Skeletal muscle tissue (tissue), 4 donors: ENCODE data around the gene MTHFD2. TPM values are rescaled to one million over a fixed set of nuclear protein-coding genes. Genes with fewer than 3 reads are reported as not detected.

Experiments used
- H3K27ac ChIP-seq: one replicate; pipeline ENCODE4 v1.7.0; 2013; ENCODE audit warnings: mild to moderate bottlenecking, low read depth, low read length, inconsistent platforms
- H3K27me3 ChIP-seq, 3 donors: one replicate each; pipeline ENCODE4 v1.7.0; 2013; ENCODE audit warnings: low read length in 3 of 3; ENCODE audit not compliant: control insufficient read depth in 3 of 3, insufficient read depth in 3 of 3
- H3K36me3 ChIP-seq, 3 donors: one replicate each; pipeline ENCODE4 v1.7.0; 2013; ENCODE audit warnings: low read length in 3 of 3; ENCODE audit not compliant: control insufficient read depth in 3 of 3, insufficient read depth in 3 of 3
- H3K4me1 ChIP-seq, 3 donors: one replicate each; pipeline ENCODE4 v1.7.0; 2013; ENCODE audit warnings: low read length in 3 of 3, mild to moderate bottlenecking in 3 of 3; ENCODE audit not compliant: control insufficient read depth in 3 of 3, insufficient read depth in 3 of 3
- H3K4me3 ChIP-seq, 3 donors: one replicate each; pipeline ENCODE4 v1.7.0; 2013; ENCODE audit warnings: low read length in 3 of 3
- H3K9ac ChIP-seq, 3 donors: one replicate each; pipeline ENCODE4 v1.7.0; 2013; ENCODE audit warnings: low read length in 3 of 3, mild to moderate bottlenecking in 3 of 3, moderate library complexity in 2 of 3, low read depth in 1 of 3
- H3K9me3 ChIP-seq, 3 donors: one replicate each; pipeline ENCODE4 v1.7.0; 2013; ENCODE audit warnings: low read length in 3 of 3; ENCODE audit not compliant: control insufficient read depth in 3 of 3
- total RNA-seq: library from RNA; depleted of rRNA; stranded (reverse); fragments of >200 nt; gene quantifications from one replicate; pipeline ENCODE4 v1.2.3, GENCODE V29; 2014
- donor health status: Osteomylitis.

Gene MTHFD2
- total RNA-seq, 1 donor from 2014 or later, result 28.2 TPM

DNA sequence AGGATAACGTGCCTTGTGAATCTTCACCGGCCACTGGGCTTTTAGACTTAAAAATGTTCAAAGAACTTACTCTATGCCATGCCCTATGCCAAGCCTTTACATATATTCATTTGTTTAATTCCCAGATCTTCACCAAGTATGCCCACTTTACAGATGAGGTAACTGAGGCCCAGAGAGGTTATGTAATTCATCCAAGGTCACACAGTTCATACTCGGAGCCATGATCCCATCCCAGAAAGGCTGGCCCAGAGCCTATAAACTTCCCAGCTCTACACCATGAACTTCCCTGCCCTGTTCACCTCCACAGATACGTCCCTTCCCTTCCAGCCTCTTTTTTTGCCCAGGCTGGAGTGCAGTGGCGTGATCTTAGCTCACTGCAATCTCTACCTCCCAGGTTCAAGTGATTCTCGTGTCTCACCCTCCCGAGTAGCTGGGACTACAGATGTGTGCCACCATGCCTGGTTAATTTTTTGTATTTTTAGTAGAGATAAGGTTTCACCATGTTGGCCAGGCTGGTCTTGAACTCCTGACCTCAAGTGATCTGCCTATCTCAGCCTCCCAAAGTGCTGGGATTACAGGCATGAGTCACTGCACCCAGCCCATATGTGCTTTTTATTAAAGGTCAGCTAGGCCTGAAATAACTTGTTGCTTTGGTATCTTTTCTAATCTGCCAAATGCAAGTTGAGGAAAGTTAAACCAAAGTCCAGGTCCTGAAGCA is 44.1 kb downstream of the MTHFD2 start:
- Histone ChIP-seq H3K27me3 (no peaks in the 10 kb centered on the region), H3K4me1 (peaks cover 6 to 9% (median 7%) of the 10 kb centered on the region in 3 donors), H3K36me3 (no peaks in the 10 kb centered on the region), H3K9ac (no peak overlapping the region), H3K4me3 (no peak overlapping the region), H3K27ac (no peak overlapping the region), H3K9me3 (no peaks in the 10 kb centered on the region)

DNA sequence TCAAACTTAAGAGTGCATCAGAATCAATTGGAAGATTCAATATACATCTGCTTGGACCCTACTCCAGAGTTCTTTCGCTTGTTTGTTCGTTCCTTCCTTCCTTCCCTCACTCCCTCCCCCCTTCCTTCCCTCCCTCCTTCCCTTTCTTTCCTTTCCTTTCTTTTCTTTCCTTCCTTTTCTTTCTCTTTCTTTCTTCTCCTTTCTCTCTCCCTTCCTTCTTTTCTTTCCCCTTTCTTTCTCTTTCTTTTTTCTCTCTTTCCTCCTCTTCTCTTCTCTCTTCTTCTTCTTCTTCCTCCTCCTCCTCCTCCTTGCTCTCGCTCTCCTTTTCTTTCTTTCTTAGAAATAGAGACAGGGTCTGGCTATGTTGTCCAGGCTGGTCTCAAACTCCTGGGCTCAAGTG is 45.9 kb downstream of the MTHFD2 start:
- no peaks in the 10 kb centered on the region for H3K9me3 ChIP-seq
- no peak overlapping the region for H3K4me3 ChIP-seq
- H3K27ac ChIP-seq, result no peak overlapping the region
- no peaks in the 10 kb centered on the region for H3K27me3 ChIP-seq
- H3K36me3 ChIP-seq, result peaks cover 0 to 3% (median 0%) of the 10 kb centered on the region in 3 donors
- peaks cover 6 to 9% (median 7%) of the 10 kb centered on the region in 3 donors for H3K4me1 ChIP-seq
- H3K9ac ChIP-seq, result no peak overlapping the region

DNA sequence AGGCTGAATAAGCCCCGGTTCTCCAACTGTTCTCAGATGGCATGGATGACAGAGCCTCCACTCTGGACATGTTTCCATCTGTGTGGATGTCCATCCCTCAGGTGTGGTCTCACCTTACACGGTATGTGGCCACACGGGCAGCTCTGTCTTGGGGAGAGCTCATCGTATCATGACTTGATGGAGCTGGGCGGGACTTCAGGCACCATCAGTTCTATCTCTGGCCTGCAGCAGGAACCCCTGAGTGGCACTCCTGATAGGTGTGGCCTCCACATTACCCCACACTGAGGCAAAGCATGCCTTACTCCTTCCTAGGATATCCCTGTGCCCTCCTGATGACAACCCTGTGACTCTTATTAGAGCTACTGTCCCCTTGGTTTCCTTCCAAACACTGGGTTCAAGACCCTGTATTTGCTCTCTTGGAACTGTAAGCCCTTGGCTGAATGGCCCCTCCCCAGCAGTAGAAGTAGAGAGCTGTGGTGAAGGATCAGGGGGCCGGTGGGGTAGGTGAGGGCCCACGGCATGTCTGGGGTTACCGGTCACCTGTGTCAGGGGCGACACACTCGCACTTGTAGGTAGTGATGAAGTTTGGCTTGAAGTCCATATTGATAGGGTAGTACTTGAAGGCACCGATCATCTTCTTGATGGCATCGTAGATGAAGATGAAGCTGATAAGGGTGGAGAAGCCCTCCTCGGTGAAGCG is 48.2 kb downstream of the MTHFD2 start:
- Histone ChIP-seq H3K9ac (no peak overlapping the region), H3K27ac (no peak overlapping the region), H3K36me3 (peaks cover 0 to 3% (median 2%) of the 10 kb centered on the region in 3 donors), H3K9me3 (no peaks in the 10 kb centered on the region), H3K4me3 (no peak overlapping the region), H3K27me3 (no peaks in the 10 kb centered on the region), H3K4me1 (peaks cover 6 to 9% (median 7%) of the 10 kb centered on the region in 3 donors)

DNA sequence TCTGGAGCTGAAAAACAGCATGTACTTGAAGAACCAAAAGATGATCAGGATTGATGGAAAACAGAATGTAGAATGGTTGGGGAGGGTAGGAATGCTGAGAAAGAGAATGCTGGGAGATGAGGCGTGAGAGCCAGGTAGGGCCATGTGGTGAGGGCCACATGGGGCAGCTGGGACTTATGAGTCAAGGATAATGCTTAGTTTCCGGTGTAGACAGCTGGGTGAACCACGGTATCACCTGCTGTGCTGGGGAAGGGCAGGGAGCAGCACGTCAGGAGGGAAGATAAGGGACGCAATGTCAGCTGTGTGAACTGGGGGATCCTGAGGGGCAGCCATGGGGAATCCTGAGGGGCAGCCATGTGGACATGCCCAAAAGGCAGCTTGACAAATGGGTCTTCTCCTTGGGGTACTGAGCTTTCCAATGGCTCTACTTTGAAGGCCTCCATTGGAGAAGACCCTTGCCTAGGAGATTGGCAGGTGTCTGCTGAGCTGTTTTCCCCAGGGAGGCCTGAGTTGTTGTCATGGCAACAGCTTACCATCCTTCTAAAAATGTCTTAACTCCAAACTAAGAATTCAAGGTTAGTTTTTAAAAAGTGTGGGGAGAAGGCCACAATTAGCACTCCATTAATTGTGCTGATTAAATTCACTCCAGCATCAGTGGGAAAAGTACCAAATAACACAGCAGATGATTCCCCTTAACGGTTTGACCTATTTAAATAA is 51.1 kb downstream of the MTHFD2 start:
- peaks cover 0 to 7% (median 3%) of the 10 kb centered on the region in 3 donors for H3K36me3 ChIP-seq
- no peaks in the 10 kb centered on the region for H3K27me3 ChIP-seq
- no peak overlapping the region for H3K27ac ChIP-seq
- peaks cover 0 to 6% (median 0%) of the 10 kb centered on the region in 3 donors for H3K4me1 ChIP-seq
- H3K4me3 ChIP-seq, result no peak overlapping the region
- no peak overlapping the region for H3K9ac ChIP-seq
- no peaks in the 10 kb centered on the region for H3K9me3 ChIP-seq

DNA sequence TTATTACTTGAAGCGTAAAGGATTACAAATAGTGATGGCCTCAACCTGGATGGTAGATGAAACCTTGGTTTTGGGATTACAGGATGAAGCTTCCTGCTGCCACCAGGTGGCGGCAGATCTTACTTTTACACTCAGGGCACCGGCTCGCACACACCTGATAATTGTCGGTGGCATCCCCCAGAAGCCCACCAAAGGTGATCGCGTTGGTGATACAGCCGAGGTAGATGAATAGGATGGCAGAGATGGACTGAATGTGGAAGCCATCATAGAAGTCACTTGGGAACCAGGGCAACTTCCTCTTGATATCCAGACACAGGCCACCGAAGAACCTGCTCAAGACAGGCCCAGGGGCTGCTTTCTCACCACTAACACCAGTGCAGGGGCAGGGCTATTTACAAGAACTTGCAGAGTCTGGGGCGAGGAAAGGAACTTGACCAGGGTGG is 51.8 kb downstream of the MTHFD2 start:
- H3K4me3 ChIP-seq, result no peak overlapping the region
- H3K4me1 ChIP-seq, result peaks cover 0 to 6% (median 0%) of the 10 kb centered on the region in 3 donors
- H3K27ac ChIP-seq, result no peak overlapping the region
- H3K27me3 ChIP-seq, result no peaks in the 10 kb centered on the region
- peaks cover 0 to 7% (median 3%) of the 10 kb centered on the region in 3 donors for H3K36me3 ChIP-seq
- no peaks in the 10 kb centered on the region for H3K9me3 ChIP-seq
- no peak overlapping the region for H3K9ac ChIP-seq

DNA sequence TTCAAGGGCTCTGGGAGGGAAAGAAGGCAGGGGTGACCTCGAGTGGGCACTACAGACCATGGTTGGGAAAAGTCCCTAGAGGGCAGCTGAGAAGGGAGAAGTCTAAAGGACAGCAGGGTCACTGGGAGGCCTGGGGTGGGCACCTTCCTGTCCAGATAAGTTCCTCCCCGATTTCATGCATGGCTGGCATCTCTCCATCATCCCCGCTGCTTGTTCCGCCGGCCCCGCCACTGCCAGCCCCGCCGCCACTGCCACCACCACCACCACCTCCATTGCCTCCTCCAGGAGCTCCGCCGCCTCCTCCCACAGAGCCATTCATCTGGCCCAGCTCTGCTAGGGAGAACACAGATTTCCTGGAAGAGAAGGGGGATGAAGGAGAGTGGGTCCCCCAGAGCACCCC is 53.6 kb downstream of the MTHFD2 start:
- H3K4me3 ChIP-seq, result no peak overlapping the region
- no peaks in the 10 kb centered on the region for H3K9me3 ChIP-seq
- peaks cover 0 to 6% (median 0%) of the 10 kb centered on the region in 3 donors for H3K4me1 ChIP-seq
- no peak overlapping the region for H3K9ac ChIP-seq
- H3K27ac ChIP-seq, result no peak overlapping the region
- peaks cover 0 to 7% (median 6%) of the 10 kb centered on the region in 3 donors for H3K36me3 ChIP-seq
- no peaks in the 10 kb centered on the region for H3K27me3 ChIP-seq

DNA sequence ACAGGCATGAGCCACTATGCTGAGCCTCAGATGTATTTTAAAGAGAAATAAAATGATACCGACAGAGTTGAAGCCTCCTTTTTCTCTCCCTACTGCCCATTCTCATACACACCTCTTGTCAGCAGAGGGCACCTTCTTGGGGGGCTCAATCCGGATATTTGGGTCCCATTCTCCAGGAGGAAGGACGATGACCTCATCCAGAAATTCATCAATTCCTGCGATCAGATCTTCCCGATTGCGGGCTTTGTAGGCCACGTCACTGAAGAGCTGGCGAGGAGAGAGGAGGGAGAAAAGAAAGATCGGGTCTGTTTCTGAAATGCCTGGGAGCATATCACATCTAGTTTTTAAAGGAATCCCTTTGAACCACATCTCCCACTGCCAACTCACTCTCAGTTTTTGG is 54.4 kb downstream of the MTHFD2 start:
- Histone ChIP-seq H3K9ac (no peak overlapping the region), H3K27me3 (no peaks in the 10 kb centered on the region), H3K9me3 (no peaks in the 10 kb centered on the region), H3K4me1 (peaks cover 0 to 6% (median 0%) of the 10 kb centered on the region in 3 donors), H3K27ac (no peak overlapping the region), H3K36me3 (peaks cover 0 to 7% (median 6%) of the 10 kb centered on the region in 3 donors), H3K4me3 (no peak overlapping the region)

DNA sequence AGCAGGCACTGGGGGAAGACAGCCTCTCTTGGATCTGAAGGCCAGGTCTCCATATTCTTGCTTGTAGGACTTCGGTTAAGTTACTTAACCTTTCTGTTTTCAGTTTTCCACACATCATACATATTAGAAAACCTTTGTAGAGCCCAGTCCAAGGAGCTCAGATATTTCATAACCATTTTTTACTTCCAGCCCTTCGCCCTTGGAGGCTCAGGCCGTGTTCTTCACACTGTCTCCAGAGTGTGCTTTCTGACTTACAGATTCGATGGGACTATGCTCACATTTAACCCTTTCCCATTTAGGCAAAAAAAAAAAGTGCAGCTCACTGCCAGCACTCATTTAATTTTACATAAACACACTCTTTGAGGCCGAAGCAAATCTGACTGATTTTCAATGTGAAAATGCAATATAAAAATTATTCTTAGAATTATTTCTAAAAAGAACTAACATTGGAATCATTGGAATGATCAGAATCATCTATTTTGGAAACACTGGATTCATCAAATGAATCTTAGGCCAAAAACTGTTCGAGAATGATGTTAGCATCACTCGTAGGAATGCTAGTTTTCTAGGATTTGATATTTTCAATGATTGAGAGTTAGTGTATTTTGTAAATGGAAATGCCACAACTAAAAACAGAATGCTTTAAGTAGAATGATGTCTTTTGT is 55.0 kb downstream of the MTHFD2 start:
- Histone ChIP-seq H3K4me1 (peaks cover 0 to 6% (median 0%) of the 10 kb centered on the region in 3 donors), H3K27me3 (no peaks in the 10 kb centered on the region), H3K9me3 (no peaks in the 10 kb centered on the region), H3K27ac (no peak overlapping the region), H3K4me3 (no peak overlapping the region), H3K9ac (no peak overlapping the region), H3K36me3 (peaks cover 0 to 7% (median 5%) of the 10 kb centered on the region in 3 donors)

DNA sequence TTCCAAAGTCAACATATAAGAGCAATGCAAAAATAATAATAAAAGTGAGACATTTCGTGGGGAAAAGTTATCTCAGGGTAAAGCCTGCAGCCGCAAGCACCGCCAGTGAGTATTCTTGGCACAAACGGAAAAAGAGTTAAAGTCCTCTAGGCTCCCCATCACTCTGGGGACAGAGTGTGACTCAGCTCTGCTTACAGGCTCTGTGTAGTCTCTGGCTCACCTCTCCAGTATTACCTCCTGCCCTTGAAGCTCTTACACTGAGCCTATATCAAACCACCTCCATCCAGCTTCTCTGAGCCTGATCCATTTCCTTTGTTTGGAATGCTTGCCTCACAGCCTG is 55.5 kb downstream of the MTHFD2 start:
- Histone ChIP-seq H3K9ac (no peak overlapping the region), H3K36me3 (peaks cover 0 to 8% (median 5%) of the 10 kb centered on the region in 3 donors), H3K27ac (no peak overlapping the region), H3K4me3 (no peak overlapping the region), H3K4me1 (peaks cover 0 to 6% (median 0%) of the 10 kb centered on the region in 3 donors), H3K27me3 (no peaks in the 10 kb centered on the region), H3K9me3 (no peaks in the 10 kb centered on the region)
